SK-N-MC (cell line): ENCODE measurements around the gene ZNF662.

Source experiments
- EZH2 ChIP-seq: fragments of 200-600 bp; sonication (generic); IDR thresholded peaks from one replicate; pipeline ENCODE4 v1.6.1; 2017; ENCODE audit warnings: antibody characterized with exemption
- POLR2AphosphoS5 ChIP-seq: IDR thresholded peaks from 2 replicates; pipeline ENCODE4 v1.6.1; 2012; ENCODE audit warnings: mild to moderate bottlenecking, low read depth, low read length, borderline replicate concordance

- no peak for TF ChIP-seq POLR2AphosphoS5
- TF ChIP-seq EZH2 = no peak
These were observed 38.8 kb upstream of the ZNF662 start for GRCh38 chr3:42867138-42867537.
